HG03521 (cell line): ENCODE data around the gene DLX2.

Source experiments
- ATAC-seq: cut with Tn5 transposase; IDR thresholded peaks from one replicate; pipeline ENCODE4 v1.9.1; 2021; ENCODE audit warnings: mild to moderate bottlenecking, moderate library complexity; ENCODE audit not compliant: unreplicated experiment

The DLX2 gene

DNA sequence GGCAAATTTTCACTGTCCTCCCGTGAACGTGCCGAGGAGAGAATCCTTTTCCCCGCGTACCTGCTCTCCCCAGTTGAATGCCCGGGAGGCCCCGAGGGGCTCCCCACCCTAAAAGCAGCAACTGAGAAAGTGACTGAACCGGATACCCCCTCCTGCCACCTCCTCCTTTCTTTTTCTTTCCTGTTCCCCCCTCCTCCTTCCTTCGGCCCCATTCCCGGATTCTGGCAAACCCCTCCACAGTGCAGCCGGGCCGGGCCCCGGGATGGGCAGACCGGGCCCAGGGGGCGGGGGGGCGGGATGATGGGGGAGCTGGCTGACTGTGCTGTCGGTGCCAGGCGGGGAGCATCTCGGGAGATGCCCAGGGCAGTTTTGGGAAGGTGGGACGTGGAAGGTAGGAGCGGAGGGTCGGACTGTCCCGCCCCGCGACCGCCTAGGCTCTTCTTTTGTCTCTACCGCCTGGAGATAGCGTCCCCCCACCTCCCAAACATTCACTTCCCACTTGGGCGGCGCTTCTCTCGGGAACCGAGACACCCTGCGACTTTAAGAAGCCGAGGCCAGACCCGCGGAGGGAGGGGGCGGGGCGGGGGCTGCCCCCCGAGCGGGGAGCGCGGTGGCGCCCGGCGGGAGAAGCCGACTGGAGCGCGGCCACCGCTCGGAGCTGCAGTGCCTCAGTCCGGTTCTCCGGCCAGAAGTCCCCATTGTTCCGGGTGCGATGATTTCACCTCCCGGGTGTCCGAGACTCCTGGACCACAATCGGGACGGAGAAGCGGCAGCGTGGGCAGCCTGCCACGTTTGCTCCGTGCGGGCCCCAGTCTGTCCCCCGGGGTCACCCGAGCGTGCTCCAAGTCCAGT is 8.2 kb downstream of the DLX2 start:
- no peak for ATAC-seq

- no peak for ATAC-seq
Observed at GRCh38 chr2:172093416-172094293, 9.0 kb downstream of the DLX2 start.

GRCh38 chr2:172092716-172093415 is 9.8 kb downstream of the DLX2 start:
- ATAC-seq, result no peak

- no peak for ATAC-seq
Observed at GRCh38 chr2:172091761-172092566, 10.7 kb downstream of the DLX2 start.

GRCh38 chr2:172091000-172091641 is 11.6 kb downstream of the DLX2 start:
- ATAC-seq, result no peak

DNA sequence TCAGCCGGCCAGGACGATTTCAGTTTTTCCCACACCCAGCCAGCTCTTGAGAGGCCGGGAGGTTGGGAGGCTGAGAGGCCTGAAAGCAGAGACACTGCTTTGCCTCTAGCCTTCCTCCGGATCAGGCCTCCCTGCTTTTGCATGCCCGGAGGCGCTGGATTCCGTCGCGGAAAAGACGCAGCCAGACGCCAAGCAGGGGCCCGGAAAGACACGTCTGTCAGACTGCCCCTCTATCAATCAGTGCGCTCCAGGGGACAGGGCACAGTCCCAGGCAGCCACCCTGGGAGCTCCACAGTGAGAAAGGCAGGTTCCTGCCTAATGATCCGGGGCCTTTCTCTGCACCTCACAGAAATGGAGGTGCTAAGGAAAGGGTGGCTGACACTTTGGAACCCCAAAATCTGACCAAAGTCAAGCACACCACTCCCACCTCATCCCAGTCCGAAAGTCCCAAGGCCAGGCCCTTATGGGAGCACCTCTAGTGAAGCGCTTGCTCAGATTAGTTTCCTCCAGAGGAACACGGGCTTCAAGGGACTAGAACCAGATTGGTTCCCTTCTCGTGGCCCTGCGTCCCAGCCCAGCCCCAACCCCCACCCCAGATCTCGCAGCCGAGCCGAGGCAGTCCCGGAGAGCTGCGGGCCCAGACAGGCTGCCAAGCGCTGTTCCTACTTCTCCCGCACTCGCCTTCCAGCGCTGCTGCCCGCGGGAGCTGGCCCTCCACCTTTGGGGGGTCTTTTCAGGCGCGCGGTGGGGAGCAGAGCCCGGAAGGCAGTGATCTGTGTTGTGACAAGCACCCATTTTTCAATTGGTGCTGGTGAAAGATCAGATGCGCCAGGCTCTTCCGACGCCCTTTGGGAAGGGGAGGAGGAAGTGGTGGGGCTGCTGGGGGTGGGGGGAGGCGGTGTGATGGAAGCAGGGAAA is 12.4 kb downstream of the DLX2 start:
- ATAC-seq, result no peak

DNA sequence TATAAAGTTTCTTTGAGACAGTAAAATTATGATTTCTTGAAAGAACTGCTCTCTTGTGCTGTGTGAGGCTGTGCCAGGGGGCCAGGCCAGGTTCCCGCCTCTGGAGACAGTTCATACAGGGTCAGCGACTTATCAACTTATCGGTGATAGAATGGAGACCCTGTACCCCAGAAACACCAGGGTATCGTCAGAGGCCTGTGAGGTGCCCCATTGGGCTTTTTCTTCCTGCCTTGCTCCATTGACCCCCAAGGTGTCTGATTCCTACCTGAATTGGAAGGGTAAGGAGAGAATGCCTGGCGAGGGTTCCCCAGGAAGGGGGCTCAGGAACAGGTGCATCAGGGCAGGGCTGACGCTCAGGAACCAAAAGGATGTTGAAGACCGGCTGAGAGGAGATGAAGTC is 13.1 kb downstream of the DLX2 start:
- ATAC-seq, result no peak

GRCh38 chr2:172089005-172089504 is 13.6 kb downstream of the DLX2 start:
- ATAC-seq, result no peak

DNA sequence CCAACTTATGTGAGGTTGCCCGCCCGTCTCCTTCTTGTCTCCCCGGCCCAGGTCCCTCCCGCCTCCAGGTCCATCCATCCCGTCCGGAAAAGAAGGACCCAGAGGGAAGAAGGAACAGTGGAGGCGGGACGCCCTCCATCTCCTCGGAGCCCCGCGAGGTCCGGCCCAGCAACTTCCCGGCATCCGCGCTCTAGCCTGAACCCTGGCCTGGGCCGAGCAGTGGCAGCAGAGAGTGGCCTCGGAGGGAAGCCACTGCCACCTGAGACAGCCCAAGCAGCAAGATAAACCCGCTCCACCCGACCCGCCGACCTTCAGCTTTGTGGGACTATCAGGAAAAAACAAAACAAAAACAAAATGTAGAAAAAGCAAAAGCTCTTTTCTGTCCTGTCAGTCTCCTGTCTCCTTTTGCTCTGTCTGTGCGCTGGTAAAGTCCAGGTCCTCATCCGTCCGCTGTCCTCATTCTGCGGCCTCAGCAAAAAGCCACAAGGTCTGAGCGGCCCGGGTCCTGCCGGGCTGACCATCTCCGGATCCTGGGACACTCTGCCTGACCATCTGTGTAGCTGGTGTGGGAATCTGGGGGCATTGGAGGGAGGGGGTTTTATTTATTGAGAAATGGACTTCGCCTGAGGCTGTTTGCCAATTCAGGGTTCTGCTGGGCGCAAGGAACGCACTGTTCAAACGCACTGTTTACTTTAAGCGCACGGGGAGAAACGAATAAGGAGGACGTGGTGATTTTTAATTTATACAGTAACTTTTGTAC is 14.3 kb downstream of the DLX2 start:
- no peak for ATAC-seq

DNA sequence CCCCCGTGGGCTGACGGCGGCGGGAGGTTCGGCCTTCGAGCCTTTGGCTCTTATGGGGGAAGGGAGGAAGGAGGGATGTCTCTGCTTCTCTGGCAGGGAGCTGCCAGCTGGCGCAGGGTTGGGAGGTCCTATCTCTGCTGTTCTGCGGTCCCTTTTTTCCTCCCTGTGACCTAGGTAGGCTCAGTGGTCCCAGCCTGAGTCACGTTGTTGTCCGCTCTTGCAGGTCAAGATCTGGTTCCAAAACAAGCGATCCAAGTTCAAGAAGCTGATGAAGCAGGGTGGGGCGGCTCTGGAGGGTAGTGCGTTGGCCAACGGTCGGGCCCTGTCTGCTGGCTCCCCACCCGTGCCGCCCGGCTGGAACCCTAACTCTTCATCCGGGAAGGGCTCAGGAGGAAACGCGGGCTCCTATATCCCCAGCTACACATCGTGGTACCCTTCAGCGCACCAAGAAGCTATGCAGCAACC is 14.9 kb downstream of the DLX2 start:
- ATAC-seq, result no peak

GRCh38 chr2:172087207-172087779 is 15.4 kb downstream of the DLX2 start:
- ATAC-seq, result no peak

DNA sequence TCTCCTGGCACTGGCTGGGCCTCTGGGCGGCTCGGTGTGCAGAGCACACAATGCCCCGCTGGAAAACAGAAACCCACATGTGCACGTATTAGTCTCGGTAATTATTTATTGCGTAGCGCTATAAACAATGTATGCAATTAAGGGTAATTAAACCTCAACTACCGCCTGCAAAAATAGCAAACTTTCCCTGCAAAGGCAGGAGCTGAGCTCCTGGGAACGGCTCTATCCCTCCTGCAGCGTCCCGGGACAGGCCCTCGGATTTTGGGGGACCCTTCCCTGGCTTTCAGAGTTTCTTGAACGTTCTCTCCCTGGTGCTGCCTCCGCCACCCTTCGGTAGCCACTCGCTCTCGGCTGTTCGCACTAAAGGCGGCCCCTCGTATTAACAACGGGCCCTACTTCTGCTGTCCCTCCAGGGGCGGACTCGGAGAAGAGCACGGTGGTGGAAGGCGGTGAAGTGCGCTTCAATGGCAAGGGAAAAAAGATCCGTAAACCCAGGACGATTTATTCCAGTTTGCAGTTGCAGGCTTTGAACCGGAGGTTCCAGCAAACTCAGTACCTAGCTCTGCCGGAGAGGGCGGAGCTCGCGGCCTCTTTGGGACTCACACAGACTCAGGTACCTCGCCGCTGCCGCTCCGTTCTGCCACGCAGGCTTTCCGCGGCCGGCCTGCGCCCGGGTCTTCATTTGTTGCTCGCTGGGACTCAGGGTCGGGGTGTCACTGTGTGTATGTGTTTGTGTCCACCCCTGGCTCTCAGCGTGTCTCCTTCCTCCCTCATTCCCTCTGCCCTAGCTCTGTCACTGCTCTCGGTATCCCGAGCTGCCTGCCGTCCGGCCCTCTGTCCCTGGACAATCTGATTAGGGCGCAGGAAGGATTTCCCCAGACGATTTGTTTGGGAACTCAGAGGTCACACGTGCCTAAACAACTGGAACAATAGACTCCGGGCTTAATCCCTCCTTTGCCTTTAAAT is 16.2 kb downstream of the DLX2 start:
- no peak for ATAC-seq

DNA sequence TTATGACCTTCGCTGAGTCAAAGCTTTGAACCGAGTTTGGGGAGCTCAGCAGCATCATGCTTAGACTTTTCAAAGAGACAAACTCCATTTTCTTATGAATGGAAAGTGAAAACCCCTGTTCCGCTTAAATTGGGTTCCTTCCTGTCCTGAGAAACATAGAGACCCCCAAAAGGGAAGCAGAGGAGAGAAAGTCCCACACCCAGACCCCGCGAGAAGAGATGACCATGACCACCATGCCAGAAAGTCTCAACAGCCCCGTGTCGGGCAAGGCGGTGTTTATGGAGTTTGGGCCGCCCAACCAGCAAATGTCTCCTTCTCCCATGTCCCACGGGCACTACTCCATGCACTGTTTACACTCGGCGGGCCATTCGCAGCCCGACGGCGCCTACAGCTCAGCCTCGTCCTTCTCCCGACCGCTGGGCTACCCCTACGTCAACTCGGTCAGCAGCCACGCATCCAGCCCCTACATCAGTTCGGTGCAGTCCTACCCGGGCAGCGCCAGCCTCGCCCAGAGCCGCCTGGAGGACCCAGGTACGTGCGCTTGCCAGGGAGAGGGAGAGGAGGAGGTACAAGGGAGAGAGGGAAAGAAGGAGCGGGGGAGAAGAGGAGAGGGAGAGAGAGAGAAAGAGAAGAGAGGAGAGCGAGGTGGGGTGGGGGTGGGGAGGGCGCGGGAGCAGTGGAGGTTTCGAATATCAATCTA is 17.1 kb downstream of the DLX2 start, which contains the start of gene DLX1:
Gene DLX1, plus strand, starts transcription at position 48 of the 700 bp plus-strand sequence. Its CDS starts 171 bp downstream, at position 219.
- no peak for ATAC-seq

- ATAC-seq, result peak; percentile 79
Observed at GRCh38 chr2:172084645-172085459, 17.8 kb downstream of the DLX2 start.

DNA sequence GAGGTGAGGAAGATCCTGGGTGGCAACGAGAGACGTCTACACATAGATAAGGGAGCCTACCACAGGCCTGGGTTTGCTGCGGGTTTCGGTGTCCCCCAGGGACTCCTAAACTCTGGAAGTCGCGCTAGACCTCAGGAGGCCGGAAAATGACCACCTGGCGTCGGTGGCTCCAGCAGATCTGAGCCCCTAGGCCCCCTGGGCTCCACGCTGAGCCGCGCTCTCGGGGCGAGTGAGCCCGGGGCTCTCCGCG is 18.4 kb downstream of the DLX2 start:
- no peak for ATAC-seq
